ENCODE measurements around the gene FOXK1.
"Not testable (repeated sequence)": the region's sequence is repeated elsewhere in the genome, so short reads cannot be mapped to it uniquely, and the experiment has no call there.

FOXK1 gene

GRCh38 chr7:4667776-4668509 is 14.2 kb upstream of the FOXK1 start:
- no peak for DNase-seq

- no peak for DNase-seq
Measured at GRCh38 chr7:4668510-4668847, 13.6 kb upstream of the FOXK1 start.

- no peak for DNase-seq
Measured at GRCh38 chr7:4670791-4671190, 11.3 kb upstream of the FOXK1 start.

GRCh38 chr7:4675771-4676367 is 6.2 kb upstream of the FOXK1 start:
- no peak for DNase-seq

DNA sequence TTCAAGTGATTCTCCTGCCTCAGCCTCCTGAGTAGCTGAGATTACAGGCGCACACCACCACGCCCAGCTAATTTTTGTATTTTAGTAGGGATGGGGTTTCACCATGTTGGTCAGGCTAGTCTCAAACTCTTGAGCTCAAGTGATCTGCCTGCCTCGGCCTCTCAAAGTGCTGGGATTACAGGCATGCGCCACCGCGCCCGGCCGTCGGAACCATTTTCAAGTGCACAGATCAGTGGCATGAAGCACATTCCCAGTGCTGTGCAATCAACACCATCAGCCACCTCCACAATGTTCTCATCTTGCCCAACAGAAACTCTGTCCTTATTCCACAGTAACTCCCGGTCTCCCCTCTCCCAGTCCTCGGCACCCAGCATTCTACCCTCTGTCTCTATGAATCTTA is 4.6 kb upstream of the FOXK1 start:
- DNase-seq: not testable (repeated sequence)

DNA sequence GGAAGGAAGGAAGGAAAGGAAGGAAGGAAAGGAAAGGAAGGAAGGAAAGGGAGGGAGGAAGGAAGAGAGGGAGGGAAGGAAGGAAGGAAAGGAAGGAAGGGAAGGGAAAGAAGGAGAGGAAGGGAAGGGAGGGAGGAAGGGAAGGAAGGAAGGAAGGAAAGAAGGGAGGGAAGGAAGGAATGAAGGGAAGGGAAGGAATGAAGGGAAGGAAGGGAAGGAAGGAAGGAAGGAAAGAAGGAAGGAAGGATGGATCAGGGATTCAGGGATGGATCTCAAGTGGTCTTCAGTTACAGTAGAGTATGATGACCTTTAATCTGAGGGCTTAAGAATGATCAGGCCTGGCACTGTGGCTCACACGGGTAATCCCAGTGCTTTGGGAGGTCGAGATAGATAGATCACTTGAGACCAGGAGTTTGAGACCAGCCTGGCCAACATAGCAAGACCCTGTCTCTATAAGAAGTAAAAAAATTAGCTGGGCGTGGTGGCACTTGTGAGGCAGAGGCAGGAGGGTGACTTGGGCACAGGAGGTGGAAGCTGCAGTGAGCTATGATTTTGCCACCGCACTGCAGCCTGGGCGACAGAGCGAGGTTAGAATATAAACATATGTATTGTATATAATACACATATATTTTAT is 760 bp upstream of the FOXK1 start:
- no peak for DNase-seq

DNA sequence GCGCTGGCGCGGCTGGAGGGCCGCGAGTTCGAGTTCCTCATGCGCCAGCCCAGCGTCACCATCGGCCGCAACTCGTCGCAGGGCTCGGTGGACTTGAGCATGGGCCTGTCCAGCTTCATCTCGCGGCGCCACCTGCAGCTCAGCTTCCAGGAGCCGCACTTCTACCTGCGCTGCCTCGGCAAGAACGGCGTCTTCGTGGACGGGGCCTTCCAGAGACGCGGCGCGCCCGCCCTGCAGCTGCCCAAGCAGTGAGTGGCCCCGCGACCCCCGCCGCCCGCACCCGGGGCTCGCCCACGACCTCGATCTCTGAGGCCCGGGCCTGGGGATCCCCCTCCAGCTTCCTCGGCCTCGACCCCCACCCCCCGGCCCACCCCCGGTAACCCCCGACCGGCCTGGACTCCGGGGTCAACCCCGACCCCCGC is 537 bp downstream of the FOXK1 start:
- peak; percentile 45 for DNase-seq

- DNase-seq: peak; percentile 10
Measured at GRCh38 chr7:4683043-4683883, 1.2 kb downstream of the FOXK1 start.

GRCh38 chr7:4683884-4684565 is 1.9 kb downstream of the FOXK1 start:
- DNase-seq: peak; percentile 66

DNA sequence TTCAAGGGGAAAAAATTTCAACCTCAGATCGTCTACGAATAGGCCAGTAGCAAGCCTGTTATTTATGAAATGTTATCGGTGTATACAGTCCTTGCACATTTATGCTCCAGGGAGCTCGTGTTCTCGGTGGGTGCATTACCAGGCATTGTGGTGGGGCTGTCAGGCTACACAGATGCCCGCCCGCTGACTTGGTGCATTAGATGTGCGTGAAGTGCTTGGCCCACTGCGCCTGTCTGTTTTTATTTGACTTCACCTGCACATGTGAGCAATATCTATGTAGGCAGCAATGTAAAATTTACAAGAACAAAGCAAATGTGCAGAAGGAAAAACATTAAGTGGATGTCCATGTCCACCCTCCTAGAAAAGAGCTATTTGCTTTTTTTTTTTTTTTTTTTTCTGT is 2.8 kb downstream of the FOXK1 start:
- DNase-seq: no peak

- not testable (repeated sequence) for DNase-seq
Measured at GRCh38 chr7:4685676-4686075, 3.6 kb downstream of the FOXK1 start.

- DNase-seq: no peak
Measured at GRCh38 chr7:4687956-4688355, 5.9 kb downstream of the FOXK1 start.

DNA sequence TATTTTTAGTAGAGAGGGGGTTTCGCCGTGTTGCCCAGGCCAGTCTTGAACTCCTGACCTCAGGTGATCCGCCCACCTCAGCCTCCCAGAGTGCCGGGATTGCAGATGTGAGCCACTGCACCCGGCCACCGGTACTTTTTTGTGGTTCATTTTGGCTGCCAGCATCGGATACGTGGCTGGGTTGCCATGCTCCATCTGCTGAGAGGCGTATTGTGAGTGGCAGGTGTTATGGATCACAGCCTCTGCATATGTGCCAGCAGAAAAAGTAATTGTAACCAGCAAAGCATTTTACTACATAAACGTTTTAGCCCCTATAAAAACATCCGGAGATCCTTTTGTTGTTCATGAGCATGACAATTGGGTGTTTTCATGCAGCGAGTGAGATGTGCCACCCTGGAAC is 7.1 kb downstream of the FOXK1 start:
- no peak for DNase-seq

DNA sequence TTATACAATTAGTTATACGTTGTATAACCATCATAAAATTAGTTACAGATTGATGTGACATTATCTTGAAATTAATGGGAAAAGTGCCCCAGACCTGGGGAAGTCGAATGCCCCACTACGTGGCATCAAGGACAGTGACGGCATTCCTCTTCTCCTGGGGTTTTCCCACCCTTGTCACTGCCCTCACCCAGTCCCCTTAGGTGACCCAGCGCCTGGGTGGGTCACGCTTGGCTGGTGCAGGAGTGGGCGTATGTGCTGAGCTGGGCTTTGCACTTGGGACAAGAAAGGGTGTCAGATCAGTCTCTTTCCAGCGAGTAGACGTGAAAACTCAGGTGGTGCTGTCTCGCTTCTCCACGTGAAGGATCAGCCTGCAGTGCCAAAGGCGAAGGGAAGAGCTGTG is 7.6 kb downstream of the FOXK1 start:
- DNase-seq: no peak

DNA sequence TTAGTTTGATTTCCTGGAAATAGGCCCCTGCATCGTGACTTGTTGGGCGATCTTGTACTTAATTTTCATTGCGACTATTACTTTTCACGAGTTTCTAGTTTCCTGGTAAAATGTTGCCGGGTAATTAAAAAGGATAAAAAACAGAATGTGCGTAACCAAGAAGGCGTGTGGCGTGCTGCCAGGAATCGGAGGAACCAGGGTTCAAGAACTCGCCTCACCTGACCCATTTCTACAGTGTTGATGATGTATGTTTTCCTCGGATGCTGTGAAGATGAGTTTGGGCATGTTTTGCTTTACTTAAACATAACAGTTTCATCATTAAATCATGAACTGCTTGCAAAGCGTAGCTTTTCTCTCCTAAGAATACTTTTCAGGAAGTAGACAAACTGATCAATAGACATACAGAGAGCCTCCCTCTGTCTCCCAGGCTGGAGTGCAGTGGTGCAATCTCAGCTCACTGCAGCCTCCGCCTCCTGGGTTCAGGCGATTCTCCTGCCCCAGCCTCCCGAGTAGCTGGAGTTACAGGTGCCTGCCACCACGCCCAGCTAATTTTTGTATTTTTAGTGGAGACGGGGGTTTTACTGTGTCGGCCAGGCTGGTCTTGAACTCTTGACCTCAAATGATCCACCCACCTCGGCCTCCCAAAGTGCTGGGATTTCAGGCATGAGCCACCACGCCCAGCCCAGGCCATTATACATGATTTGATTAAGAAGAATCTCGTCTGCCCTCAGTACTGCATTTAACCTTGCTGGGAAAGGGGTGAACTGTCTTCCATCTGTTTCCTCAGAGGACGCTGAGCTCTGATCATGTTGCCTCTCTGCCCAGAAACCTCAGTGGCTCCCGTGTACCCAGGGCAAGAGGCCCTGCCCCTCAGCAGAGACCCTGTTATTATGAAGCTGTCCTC is 9.1 kb downstream of the FOXK1 start:
- DNase-seq: no peak

DNA sequence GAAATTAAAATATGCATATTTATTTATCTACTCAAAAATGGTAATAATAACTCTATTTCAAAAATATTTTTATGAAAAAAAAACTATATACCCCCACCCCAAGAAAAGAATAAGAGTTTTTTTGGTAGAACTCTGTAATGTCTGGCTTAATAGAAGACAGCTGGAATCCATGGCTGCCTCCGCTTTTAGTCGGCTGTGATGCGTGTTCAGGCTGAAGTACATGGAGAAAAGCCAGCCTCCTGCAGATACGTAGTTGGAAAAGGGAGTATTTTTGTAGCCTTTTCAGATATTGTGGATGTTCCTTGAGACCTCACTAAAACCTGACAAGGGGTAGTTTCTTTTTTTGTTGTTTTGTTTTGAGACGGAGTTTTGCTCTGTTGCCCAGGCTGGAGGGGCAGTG is 10.0 kb downstream of the FOXK1 start:
- DNase-seq: no peak

DNA sequence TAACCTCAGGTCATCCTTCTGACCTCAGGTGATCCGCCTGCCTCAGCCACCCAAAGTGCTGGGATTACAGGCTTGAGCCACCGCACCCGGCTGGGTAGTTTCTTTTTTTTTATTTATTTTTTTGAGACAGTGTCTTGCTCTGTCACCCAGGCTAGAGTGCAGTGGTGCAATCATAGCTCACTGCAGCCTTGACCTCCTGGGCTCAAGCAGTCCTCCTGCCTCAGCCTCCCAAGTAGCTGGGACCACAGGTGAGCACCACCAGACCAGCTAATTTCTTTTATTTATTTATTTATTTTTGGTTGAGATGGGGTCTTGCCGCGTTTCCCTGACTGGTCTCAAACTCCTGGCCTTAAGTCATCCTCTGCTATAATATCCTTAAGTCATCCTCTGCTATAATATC is 10.5 kb downstream of the FOXK1 start:
- DNase-seq: not testable (repeated sequence)

- DNase-seq: no peak
Measured at GRCh38 chr7:4693152-4693551, 11.1 kb downstream of the FOXK1 start.

- no peak for DNase-seq
Measured at GRCh38 chr7:4693749-4694148, 11.7 kb downstream of the FOXK1 start.

DNA sequence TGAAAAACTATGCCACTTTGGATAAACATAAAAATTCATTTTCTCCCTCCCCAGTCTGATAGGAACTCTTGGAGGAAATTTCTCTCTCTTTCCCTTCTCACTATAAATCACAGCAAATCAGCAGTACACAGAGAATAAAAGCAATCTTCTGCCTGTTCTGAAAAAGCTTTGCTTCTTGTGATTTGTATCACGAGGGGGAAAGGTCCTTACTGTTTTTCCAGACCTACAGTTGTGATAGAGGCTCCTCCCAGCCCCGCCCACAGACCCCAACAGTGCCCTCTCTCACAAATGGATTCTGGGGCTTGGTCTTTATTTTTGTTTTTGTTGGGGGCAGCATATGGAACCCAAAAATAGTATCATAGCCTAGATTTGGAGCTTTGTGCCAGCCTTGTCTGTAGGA is 12.2 kb downstream of the FOXK1 start:
- no peak for DNase-seq

DNA sequence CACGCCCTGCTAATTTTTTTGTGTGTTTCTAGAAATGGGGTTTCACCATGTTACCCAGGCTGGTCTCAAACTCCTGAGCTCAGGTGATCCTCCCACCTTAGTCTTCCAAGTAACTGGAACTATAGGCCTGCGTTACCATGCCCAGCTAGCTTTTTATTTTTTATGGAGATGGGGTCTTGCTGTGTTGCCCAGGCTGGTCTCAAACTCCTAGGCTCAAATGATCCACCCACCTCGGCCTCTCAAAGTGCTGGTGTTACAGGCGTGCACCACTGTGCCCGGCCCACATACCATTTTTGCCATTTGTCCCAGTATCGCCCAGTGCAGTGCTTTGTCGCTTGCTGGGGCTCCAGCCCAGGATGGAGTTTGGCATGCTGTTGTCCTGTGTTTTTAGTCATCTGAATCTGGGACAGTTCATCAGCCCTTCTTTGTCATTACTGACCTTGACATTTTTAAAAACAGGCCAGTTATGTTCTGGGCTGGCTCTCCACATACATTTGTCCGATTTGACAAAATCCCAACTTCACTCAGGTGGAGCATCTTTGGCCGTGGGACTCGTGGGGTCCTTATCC is 16.7 kb downstream of the FOXK1 start:
- DNase-seq: no peak

DNA sequence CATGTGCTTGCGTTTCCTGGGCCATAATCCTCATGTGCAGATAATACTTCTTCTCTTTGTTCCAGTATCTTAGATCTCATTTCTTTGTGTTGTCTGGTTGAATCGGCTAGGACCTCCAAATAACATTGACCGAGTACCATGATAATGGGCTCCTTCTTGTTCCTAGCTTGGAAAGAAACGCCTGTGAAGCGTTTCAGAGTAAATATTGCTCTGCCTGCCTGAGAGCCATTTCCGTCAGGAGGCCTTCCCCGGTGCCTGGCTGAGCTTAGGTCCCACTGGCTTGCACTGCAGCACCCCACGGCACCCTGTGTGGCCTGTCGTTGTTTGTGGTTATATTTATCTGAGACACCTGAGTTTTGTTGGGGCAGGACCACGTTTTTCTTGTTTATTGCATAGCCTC is 17.7 kb downstream of the FOXK1 start:
- DNase-seq: no peak

Measured in activated CD4-positive, alpha-beta T cell treated with anti-CD3 and anti-CD28 coated beads, Interleukin-10, Interleukin-2, amounts not matched to agents 100 ng/mL and 50 ng/mL, durations not matched to agents 16 hours and 8 hours (primary cell).